HT1080 (cell line): ENCODE measurements around the gene ASL. TPM values are rescaled to one million over a fixed set of nuclear protein-coding genes. Genes with fewer than 3 reads are reported as not detected.
"Not testable (repeated sequence)": the region's sequence is repeated elsewhere in the genome, so short reads cannot be mapped to it uniquely, and the experiment has no call there.

Source experiments
- DNase-seq: peaks from one replicate; pipeline ENCODE4 v3.0.0-alpha.2; 2015; ENCODE audit warnings: low read depth
- total RNA-seq: library from RNA; depleted of rRNA; stranded (reverse); fragments of >200 nt; shearing (Covaris generic); gene quantifications from 2 replicates; pipeline ENCODE4 v1.2.3, GENCODE V29; 2014

Gene ASL
- total RNA-seq, 1 experiment from 2014 or later = 49.7 TPM

GRCh38 chr7:66072208-66072607 lies 3.4 kb upstream of the ASL start:
- not testable (repeated sequence) for DNase-seq

DNA sequence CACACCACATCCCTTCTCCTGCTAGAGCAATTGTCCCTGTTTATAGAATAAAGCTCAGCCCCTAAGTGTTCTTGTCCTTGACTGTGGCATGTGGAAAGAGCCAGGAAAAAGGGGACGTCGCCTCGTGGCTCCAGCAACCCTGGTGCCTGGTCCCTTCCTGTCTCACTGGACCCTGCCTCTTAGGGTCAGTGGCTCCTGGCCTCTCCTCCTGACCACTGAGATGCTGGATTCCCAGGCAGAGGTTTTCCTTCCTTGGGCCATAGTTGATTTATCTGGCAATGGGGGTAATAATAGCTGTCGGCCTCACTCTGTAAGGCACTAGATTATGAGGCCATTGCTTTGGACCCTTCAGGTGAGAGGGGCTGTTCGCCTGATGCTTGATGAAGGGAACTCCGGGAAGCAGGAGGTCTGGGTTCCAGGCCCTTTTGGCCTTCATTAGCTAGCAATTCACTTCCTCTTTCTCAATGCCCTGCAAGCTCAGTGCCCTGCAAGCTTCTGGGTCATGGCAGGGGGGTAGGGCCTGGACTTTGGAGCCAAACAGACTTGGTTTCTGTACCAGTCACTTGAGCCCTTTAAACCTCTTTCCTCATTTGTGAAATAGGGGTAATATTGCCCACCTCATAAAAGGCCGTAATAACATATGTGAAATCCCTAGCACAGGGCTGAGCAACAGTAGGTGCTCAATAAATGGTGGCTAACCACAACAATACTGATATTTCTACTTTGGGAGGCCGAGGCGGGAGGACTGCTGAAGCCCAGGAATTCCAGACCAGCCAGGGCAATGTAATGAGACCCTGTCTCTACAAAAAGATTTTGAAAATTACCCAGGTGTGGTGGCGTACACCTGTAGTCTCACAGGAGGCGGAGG lies 1.1 kb downstream of the ASL start:
- DNase-seq = no peak

GRCh38 chr7:66078067-66078466 lies 2.4 kb downstream of the ASL start:
- no peak for DNase-seq

DNA sequence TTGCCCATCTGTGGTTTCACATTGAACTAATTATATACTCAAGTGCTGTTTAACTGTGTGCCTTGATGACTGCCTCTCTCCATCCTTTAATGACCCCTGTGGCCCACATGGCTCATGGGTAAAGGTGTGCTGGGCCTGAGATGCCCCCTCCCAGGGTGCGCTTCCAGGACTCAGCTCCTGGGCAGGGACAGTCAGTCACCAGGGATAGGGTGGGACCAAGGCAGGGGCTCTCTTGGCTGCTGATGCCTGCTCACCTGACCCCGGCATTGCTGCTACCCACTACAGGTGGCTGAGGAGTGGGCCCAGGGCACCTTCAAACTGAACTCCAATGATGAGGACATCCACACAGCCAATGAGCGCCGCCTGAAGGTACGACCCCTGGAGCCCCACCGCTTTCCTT lies 6.5 kb downstream of the ASL start:
- no peak for DNase-seq

GRCh38 chr7:66082886-66083415 lies 7.3 kb downstream of the ASL start:
- no peak for DNase-seq

GRCh38 chr7:66083677-66084076 lies 8.1 kb downstream of the ASL start:
- DNase-seq = no peak

DNA sequence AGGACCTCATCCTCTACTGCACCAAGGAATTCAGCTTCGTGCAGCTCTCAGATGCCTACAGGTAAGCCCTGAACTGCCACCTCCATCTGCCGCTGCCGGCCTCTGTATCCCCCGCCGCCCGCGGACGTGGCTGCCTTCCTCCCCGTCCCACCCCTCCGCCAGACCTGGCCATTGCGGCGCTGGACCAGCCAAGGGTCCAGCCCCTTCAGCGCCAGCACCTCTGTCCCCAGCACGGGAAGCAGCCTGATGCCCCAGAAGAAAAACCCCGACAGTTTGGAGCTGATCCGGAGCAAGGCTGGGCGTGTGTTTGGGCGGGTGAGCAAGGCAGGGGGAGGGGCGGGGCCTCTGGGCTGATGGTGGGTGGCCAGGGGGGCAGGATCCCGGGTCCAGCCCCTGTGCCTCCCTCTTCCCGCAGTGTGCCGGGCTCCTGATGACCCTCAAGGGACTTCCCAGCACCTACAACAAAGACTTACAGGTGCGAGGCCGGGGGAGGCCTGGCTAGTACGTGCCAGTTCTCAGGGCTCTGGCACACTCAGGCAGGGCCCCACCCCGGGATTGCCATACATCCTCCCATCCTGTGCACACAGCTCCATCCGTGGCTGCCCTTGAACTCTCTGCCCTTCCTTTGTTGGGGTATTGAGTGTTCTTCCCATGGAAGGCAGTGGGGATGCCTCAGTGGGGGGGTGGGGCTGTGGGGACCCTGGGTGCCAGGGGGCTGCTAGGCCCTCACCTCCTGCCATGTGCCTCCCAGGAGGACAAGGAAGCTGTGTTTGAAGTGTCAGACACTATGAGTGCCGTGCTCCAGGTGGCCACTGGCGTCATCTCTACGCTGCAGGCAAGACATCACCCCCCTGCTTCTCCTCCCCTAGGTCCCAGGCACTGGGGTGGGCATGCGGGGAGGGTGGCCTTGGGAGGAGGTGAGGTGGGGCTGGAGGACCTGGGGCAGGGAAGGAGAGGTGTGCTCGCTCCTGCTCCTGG lies 13.5 kb downstream of the ASL start:
- DNase-seq = no peak

GRCh38 chr7:66092654-66093053 lies 17.0 kb downstream of the ASL start:
- no peak for DNase-seq

- no peak for DNase-seq
These were observed 19.4 kb downstream of the ASL start for GRCh38 chr7:66095010-66095409.

DNA sequence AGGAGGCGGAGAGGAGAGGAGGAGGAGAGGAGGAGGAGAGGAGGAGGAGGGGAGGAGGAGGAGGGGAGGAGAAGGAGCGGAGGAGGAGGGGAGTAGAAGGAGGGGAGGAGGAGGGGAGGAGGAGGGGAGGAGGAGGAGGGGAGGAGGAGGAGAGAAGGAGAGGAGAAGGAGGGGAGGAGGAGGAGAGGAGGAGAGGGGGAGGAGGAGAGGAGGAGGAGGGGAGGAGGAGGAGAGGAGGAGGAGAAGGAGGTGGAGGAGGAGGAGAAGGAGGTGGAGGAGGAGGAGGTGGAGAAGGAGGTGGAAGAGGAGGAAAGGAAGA lies 23.6 kb downstream of the ASL start:
- no peak for DNase-seq

DNA sequence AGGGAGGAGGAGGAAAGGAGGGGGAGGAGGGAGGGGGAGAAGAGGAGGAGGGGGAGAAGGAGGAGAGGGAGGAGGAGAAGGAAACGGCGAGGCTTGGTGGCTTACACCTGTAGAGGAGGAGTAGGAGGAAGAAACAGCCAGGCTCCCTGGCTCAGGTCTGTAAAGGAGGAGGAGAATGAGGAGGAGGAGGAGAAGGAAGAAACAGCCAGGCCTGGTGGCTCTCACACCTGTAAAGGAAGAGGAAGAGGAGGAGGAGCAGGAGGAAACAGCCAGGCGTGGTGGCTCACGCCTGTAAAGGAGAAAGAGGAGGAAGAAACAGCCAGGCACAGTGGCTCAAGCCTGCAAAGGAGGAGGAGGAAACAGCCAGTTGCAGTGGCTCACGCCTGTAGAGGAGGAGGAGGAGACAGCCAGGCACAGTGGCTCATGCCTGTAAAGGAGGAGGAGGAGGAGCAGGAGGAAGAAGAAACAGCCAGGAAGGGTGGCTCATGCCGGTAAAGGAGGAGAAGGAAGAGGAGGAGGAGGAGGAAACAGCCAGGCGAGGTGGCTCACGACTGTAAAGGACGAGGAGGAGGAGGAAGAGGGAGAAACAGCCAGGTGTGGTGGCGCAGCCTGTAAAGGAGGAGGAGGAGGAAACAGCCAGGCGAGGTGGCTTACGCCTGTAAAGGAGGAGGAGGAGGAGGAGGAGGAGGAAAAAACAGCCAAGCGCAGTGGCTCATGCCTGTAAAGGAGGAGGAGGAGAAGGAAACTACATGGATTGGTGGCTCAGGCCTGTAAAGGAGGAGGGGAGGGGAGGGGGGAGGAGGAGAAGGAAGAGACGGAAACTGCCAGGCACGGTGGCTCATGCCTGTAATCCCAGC lies 24.2 kb downstream of the ASL start:
- DNase-seq = peak; percentile 92

- DNase-seq = no peak
These were observed 24.9 kb downstream of the ASL start for GRCh38 chr7:66100408-66101050.

- not testable (repeated sequence) for DNase-seq
These were observed 26.5 kb downstream of the ASL start for GRCh38 chr7:66102168-66102567.

- not testable (repeated sequence) for DNase-seq
These were observed 28.4 kb downstream of the ASL start for GRCh38 chr7:66103994-66104393.

DNA sequence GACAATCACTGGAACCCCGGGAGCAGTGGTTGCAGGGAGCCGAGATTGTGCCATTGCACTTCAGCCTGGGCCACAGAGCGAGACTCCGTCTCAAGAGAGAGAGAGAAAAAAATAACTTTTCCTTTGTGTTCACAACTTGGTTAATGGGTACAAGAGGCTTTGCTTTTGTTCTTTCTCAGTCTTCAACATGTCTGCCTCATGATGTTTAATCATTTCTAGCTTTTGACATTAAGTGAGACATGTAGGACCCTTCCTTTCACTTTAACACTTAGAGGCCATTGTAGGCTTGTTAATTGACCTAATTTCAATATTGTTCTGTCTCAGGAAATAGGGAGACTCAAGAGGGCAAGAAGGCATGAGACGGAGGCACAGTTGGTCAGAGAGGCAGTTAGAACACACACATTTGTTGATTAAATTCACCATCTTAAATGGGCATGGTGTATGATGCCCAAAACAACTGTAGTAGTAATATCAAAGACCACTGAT lies 29.7 kb downstream of the ASL start:
- no peak for DNase-seq

- DNase-seq = not testable (repeated sequence)
These were observed 32.8 kb downstream of the ASL start for GRCh38 chr7:66108410-66108809.

- DNase-seq = peak; percentile 98
These were observed 35.2 kb downstream of the ASL start for GRCh38 chr7:66110856-66111255.

- peak; percentile 82 for DNase-seq
These were observed 39.4 kb downstream of the ASL start, which contains the start of gene CRCP for GRCh38 chr7:66114743-66115649. Gene CRCP, plus strand, starts transcription at chr7:66114847. Its CDS starts 116 bp downstream, at chr7:66114963.
